ENCODE measurements around the gene TDRD12.

DNA sequence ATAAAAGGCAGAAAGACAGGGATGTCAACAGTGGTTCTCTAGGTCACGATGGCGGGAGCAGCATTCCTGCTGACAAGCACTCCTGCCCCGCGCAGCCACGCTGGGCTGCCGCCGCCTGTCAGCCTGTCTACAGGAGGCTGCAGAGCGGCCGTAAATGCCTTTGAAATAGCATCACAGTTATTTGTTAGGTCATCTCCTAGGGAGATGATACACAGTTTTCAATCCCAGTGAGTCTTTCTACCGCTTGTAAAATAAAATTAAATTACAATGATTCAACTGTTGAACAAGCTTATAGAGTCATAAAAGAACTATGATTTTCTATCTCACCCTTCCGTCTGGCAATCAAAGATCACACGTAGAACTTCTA lies 157.3 kb downstream of the TDRD12 start:
- TF ChIP-seq, protein P1, sequence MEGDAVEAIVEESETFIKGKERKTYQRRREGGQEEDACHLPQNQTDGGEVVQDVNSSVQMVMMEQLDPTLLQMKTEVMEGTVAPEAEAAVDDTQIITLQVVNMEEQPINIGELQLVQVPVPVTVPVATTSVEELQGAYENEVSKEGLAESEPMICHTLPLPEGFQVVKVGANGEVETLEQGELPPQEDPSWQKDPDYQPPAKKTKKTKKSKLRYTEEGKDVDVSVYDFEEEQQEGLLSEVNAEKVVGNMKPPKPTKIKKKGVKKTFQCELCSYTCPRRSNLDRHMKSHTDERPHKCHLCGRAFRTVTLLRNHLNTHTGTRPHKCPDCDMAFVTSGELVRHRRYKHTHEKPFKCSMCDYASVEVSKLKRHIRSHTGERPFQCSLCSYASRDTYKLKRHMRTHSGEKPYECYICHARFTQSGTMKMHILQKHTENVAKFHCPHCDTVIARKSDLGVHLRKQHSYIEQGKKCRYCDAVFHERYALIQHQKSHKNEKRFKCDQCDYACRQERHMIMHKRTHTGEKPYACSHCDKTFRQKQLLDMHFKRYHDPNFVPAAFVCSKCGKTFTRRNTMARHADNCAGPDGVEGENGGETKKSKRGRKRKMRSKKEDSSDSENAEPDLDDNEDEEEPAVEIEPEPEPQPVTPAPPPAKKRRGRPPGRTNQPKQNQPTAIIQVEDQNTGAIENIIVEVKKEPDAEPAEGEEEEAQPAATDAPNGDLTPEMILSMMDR (conservative IDR thresholded peaks at IDR 0.05; ENCODE audit: low read depth, low read length), result no peak
- TF ChIP-seq EZH2 (IDR thresholded peaks at IDR 0.05; ENCODE audit: borderline replicate concordance, low read depth, low read length, poor library complexity, severe bottlenecking), result no peak

Data from A673 (cell line).